Subcutaneous adipose tissue (tissue), 4 donors: ENCODE results near the gene RFESD. TPM values are rescaled to one million over a fixed set of nuclear protein-coding genes. Genes with fewer than 3 reads are reported as not detected.

ENCODE experiments used
- total RNA-seq, 4 donors: library from RNA; depleted of rRNA; stranded (reverse); fragments of >200 nt; gene quantifications; one replicate each; pipeline ENCODE4 v1.1.0, GENCODE V29; 2016
- TF ChIP-seq, protein P1 (sequence below): fragments of 450-650 bp; IDR thresholded peaks from one replicate; pipeline ENCODE4 v1.5.1; 2016; ENCODE audit warnings: low read depth, mild to moderate bottlenecking, control low read depth, antibody characterized with exemption, moderate library complexity

The RFESD gene
- total RNA-seq, 4 donors from 2014 or later = 1.7 to 5.5 (median 3.4) TPM

DNA sequence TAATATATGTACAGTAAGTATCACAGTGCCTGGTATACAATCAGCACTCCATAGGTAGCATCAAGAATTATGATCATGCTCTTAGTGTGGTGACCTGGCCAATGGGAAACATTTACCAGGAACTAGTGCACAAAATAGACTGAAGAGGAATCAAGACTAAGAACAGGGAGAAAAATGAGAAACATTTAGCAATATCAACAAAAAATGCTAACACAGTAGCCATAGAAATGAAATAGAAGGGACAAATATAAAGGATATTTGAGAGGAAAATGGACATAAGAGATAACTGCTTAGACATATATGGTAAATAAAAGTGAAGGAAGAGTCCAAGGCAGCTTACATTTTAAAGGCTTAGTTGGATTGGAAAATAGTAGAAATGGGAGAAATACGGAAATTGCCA, 52.8 kb downstream of the RFESD start:
- TF ChIP-seq, protein P1, sequence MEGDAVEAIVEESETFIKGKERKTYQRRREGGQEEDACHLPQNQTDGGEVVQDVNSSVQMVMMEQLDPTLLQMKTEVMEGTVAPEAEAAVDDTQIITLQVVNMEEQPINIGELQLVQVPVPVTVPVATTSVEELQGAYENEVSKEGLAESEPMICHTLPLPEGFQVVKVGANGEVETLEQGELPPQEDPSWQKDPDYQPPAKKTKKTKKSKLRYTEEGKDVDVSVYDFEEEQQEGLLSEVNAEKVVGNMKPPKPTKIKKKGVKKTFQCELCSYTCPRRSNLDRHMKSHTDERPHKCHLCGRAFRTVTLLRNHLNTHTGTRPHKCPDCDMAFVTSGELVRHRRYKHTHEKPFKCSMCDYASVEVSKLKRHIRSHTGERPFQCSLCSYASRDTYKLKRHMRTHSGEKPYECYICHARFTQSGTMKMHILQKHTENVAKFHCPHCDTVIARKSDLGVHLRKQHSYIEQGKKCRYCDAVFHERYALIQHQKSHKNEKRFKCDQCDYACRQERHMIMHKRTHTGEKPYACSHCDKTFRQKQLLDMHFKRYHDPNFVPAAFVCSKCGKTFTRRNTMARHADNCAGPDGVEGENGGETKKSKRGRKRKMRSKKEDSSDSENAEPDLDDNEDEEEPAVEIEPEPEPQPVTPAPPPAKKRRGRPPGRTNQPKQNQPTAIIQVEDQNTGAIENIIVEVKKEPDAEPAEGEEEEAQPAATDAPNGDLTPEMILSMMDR = no peak

DNA sequence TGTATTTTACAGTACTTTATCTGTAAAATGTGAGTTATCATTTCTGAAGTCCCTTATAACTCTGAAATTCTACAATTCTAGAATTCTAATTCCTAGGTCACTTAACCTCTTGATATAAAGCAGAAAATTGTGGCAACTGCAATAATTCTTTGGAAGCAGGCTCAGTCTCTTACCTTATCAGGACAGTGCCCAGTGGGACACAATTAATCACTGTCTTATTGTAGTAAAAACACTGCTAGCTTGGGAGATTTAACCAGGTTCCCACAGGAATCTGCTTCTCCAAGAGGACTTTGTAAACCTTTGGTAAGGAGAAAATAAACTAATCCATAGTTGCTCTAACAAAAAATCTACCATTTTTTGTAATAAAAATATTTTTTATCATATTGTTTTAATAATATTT, 54.5 kb downstream of the RFESD start:
- TF ChIP-seq, protein P1 = no peak

DNA sequence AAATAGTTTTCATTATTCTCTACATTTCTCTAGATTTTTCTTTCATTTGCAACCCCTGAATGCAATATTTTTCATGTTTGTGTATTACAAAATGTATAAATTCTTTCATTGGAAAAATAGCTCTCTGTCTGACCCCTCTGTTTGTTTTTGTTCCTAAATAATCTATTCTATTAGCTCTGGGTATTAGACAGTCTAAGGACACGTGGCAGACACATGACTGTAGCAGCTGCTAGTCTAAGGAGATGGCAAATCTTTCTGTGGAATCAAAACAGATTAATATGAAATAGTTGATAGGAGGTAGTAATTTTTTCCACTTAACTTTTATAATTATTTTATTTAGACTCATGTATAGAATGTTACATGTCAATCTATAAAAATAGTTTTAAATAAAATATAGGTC, 57.6 kb downstream of the RFESD start:
- TF ChIP-seq, protein P1 = no peak

DNA sequence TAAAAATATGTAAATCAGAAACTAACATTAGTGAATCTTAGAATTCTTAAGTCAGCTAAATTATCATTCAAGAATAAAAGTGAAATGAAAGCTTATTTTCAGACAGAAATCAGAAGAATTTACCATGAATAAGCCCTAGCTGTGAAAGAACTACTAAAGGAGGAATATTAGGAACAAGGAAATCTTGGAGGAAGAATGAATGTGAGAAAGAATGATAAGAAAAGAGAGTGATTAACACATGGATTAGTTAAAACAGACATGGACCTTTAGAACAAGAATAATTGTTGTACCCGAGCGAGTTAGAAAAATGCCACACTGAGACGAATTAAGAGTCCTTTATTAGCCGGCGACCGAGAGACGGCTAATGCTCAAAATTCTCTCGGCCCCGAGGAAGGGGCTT, 60.5 kb downstream of the RFESD start:
- TF ChIP-seq, protein P1 = no peak

Other genes starting within 250 kb of the RFESD start
- 100 to 1,000 TPM in 1 of 4 donors, 10 to 100 TPM in 3; 83.1 to 112 (median 91.1) TPM for gene SKIC3, start 91.8 kb upstream of the RFESD start, total RNA-seq
- gene ARSK, start 91.7 kb upstream of the RFESD start, total RNA-seq = 10 to 100 TPM in 1 of 4 donors, 1 to 10 TPM in 3; 4.9 to 12.9 (median 7.7) TPM
- 1 to 10 TPM in 1 of 4 donors, under 1 TPM in 3; 0.33 to 2.0 (median 0.63) TPM for gene GPR150, start 26.7 kb upstream of the RFESD start, total RNA-seq
- gene SPATA9, start 36.2 kb downstream of the RFESD start, total RNA-seq = 1 to 10 TPM in 2 of 4 donors, not detected in 2; 2.4 to 4.7 TPM
- 100 to 1,000 TPM; 131 to 198 (median 148) TPM for gene RHOBTB3, start 84.6 kb downstream of the RFESD start, total RNA-seq
- gene GLRX, start 175.9 kb downstream of the RFESD start, total RNA-seq = 100 to 1,000 TPM in 2 of 4 donors, 10 to 100 TPM in 2; 52.2 to 148 (median 96.5) TPM